B cell (primary cell): ENCODE data around the gene UNC13C. TPM values are rescaled to one million over a fixed set of nuclear protein-coding genes. Genes with fewer than 3 reads are reported as not detected.

Experiments used
- ATAC-seq: fragments of 200-7000 bp; cut with Tn5 transposase; one replicate; pipeline ENCODE4 v1.10.0; 2021; ENCODE audit warnings: low read depth, mild to moderate bottlenecking, moderate number of reproducible peaks, moderate library complexity
- CTCF ChIA-PET: fragments of 350-600 bp; sonication (Branson Sonifier 250); formaldehyde crosslinking; loops from one replicate; lab custom pipeline; 2021; ENCODE audit warnings: antibody characterized with exemption, inconsistent platforms; lab: Charles Lee
- POLR2A ChIA-PET: fragments of 350-600 bp; sonication (Branson Sonifier 250); formaldehyde crosslinking; loops from one replicate; lab custom pipeline; 2021; ENCODE audit warnings: antibody characterized with exemption; lab: Charles Lee
- DNase-seq: peaks from one replicate; pipeline ENCODE4 v3.0.0; 2013
- H2AFZ ChIP-seq: 2 replicates; pipeline ENCODE4 v1.6.1; 2012; ENCODE audit warnings: mild to moderate bottlenecking, low read depth, low read length; ENCODE audit not compliant: insufficient read depth, poor library complexity, severe bottlenecking
- H3K27ac ChIP-seq, 2 donors: 1 replicate in 1 of 2; 2 replicates in 1 of 2; pipeline ENCODE4 v1.5.1; 2012 to 2013; ENCODE audit warnings: low read length in 2 of 2, mild to moderate bottlenecking in 2 of 2, moderate library complexity in 1 of 2
- H3K27me3 ChIP-seq, 4 experiments: fragments of 200-600 bp in 1 of 4; sonication (generic) in 1 of 4; replicated peaks in 1 of 4; 1 replicate in 2 of 4; 2 replicates in 2 of 4; pipeline versions ENCODE4 v1.6.1 to v1.7.0; 2013 to 2016; ENCODE audit warnings: low read length in 3 of 4, mild to moderate bottlenecking in 2 of 4, mixed read lengths in 1 of 4, moderate library complexity in 1 of 4; ENCODE audit not compliant: insufficient read depth in 4 of 4, control insufficient read depth in 3 of 4; ENCODE audit errors: control extremely low read depth in 1 of 4
- H3K36me3 ChIP-seq, 2 experiments: replicated peaks in 1 of 2; 1 replicate in 1 of 2; 2 replicates in 1 of 2; pipeline versions ENCODE4 v1.6.1 to v1.7.1; 2013; ENCODE audit warnings: low read length in 1 of 2; ENCODE audit not compliant: insufficient read depth in 2 of 2, control insufficient read depth in 1 of 2; ENCODE audit errors: control extremely low read depth in 1 of 2, extremely low read depth in 1 of 2
- H3K4me1 ChIP-seq, 2 donors: fragments of 200-600 bp in 1 of 2; sonication (generic) in 1 of 2; 1 replicate in 1 of 2; 2 replicates in 1 of 2; pipeline versions ENCODE4 v1.5.1 to v1.6.1; 2013 to 2017; ENCODE audit warnings: low read length in 2 of 2; ENCODE audit not compliant: control insufficient read depth in 2 of 2, insufficient read depth in 2 of 2
- H3K4me2 ChIP-seq: replicated peaks from 2 replicates; pipeline ENCODE3; 2012; ENCODE audit warnings: mild to moderate bottlenecking, low read depth, low read length; ENCODE audit not compliant: poor library complexity, severe bottlenecking
- H3K4me3 ChIP-seq, 5 experiments: fragments of 200-600 bp in 1 of 5; sonication (generic) in 1 of 5; 1 replicate in 3 of 5; 2 replicates in 2 of 5; pipeline versions ENCODE4 v1.5.1 to v1.7.0; 2011 to 2016; ENCODE audit warnings: low read length in 4 of 5, mild to moderate bottlenecking in 4 of 5, low read depth in 2 of 5, control low read depth in 1 of 5, moderate library complexity in 1 of 5; ENCODE audit not compliant: insufficient read depth in 1 of 5; ENCODE audit errors: control extremely low read depth in 1 of 5, extremely low read depth in 1 of 5
- H3K79me2 ChIP-seq: fragments of 200-600 bp; sonication (generic); one replicate; pipeline ENCODE4 v1.6.0; 2016; ENCODE audit warnings: low read length; ENCODE audit not compliant: control insufficient read depth, insufficient read depth
- H3K9ac ChIP-seq: fragments of 200-600 bp; sonication (generic); 2 replicates; pipeline ENCODE4 v1.6.1; 2017; ENCODE audit warnings: mild to moderate bottlenecking, low read length, moderate library complexity
- H3K9me3 ChIP-seq, 3 donors: one replicate each; pipeline versions ENCODE4 v1.6.1 to v1.7.1; 2013; ENCODE audit warnings: low read length in 2 of 3; ENCODE audit not compliant: control insufficient read depth in 2 of 3, insufficient read depth in 1 of 3; ENCODE audit errors: control extremely low read depth in 1 of 3
- H4K20me1 ChIP-seq: 2 replicates; pipeline ENCODE4 v1.6.0; 2012; ENCODE audit warnings: mild to moderate bottlenecking, low read length; ENCODE audit not compliant: insufficient read depth, control insufficient read depth, poor library complexity, severe bottlenecking
- H3K27ac Mint-ChIP-seq: one replicate; pipeline ENCODE4 v1.8.0; 2021; ENCODE audit warnings: mixed read lengths
- H3K27me3 Mint-ChIP-seq: one replicate; pipeline ENCODE4 v1.8.0; 2021; ENCODE audit warnings: mixed read lengths
- H3K4me1 Mint-ChIP-seq: one replicate; pipeline ENCODE4 v1.8.0; 2021; ENCODE audit warnings: mixed read lengths
- H3K4me3 Mint-ChIP-seq: one replicate; pipeline ENCODE4 v1.8.0; 2021; ENCODE audit warnings: mixed read lengths
- H3K9me3 Mint-ChIP-seq: one replicate; pipeline ENCODE4 v1.8.0; 2022; ENCODE audit warnings: mixed read lengths; ENCODE audit not compliant: insufficient read depth
- CTCF ChIP-seq: fragments of 200-600 bp; IDR thresholded peaks from one replicate; pipeline ENCODE4 v1.8.0; 2022; ENCODE audit warnings: antibody characterized with exemption, mild to moderate bottlenecking
- EZH2 ChIP-seq: IDR thresholded peaks from 2 replicates; pipeline ENCODE4 v1.6.1; 2012; ENCODE audit warnings: borderline replicate concordance, low read depth, mild to moderate bottlenecking, moderate library complexity, low read length; ENCODE audit not compliant: insufficient read depth, poor library complexity, severe bottlenecking
- WGBS: methylation state at CpG from one replicate; pipeline ENCODE4 v1.1.5; 2013; ENCODE audit warnings: missing lambda C conversion rate; ENCODE audit not compliant: insufficient coverage; 5-methylcytosine and 5-hydroxymethylcytosine counted together
- intact Hi-C: fragments of 100-400 bp; cut with micrococcal nuclease; formaldehyde crosslinking; loops from one replicate; pipeline ENCODE4 v1.10.0; 2022
- polyA plus RNA-seq: library from polyadenylated mRNA; depleted of rRNA; stranded (reverse); fragments of >200 nt; gene quantifications from 2 replicates; pipeline ENCODE4 v1.2.3, GENCODE V29; 2012
- total RNA-seq, 2 donors: library from RNA; stranded (reverse); fragments of 120-200 nt in 1 of 2; gene quantifications; 1 replicate in 1 of 2; 2 replicates in 1 of 2; pipeline versions ENCODE4 v1.2.3 to v1.2.4, GENCODE V29; 2013 to 2022

The UNC13C gene
- total and polyA plus RNA-seq, 2 donors (not counting 1 experiment from before 2014, with no cell fraction given): not detected

GRCh38 chr15:54298396-54298795, 320.2 kb downstream of the UNC13C start:
- TF ChIP-seq CTCF (no peak), EZH2 (no peak)
- Histone ChIP-seq H3K4me3 (no peak overlapping the region), H3K9ac (no peak overlapping the region), H3K27me3 (no peaks in the 10 kb centered on the region), H2AFZ (no peak overlapping the region), H3K4me2 (no peak overlapping the region), H3K27ac (no peak overlapping the region), H3K36me3 (no peaks in the 10 kb centered on the region), H3K9me3 (no peaks in the 10 kb centered on the region), H4K20me1 (no peaks in the 10 kb centered on the region), H3K79me2 (no peaks in the 10 kb centered on the region), H3K4me1 (no peaks in the 10 kb centered on the region)
- Mint-ChIP-seq H3K4me3 (no peak overlapping the region), H3K27me3 (no peaks in the 10 kb centered on the region), H3K27ac (no peak overlapping the region), H3K9me3 (no peaks in the 10 kb centered on the region), H3K4me1 (no peaks in the 10 kb centered on the region)
- intact Hi-C loops: no loop called here
- DNase-seq (no peak), ATAC-seq (no peak)
- POLR2A ChIA-PET: no interaction called here
- CTCF ChIA-PET: no interaction called here
- no CpG with 5 or more reads among the region's 3 CpGs for whole genome bisulfite sequencing

- H3K27ac ChIP-seq: no peak overlapping the region
- no peaks in the 10 kb centered on the region for H4K20me1 ChIP-seq
- no peaks in the 10 kb centered on the region for H3K4me1 ChIP-seq
- no peak overlapping the region for H3K4me3 Mint-ChIP-seq
- H3K9ac ChIP-seq: no peak overlapping the region
- WGBS: 100% methylated on average over 1 of the region's 3 CpGs
- no peaks in the 10 kb centered on the region for H3K27me3 Mint-ChIP-seq
- peaks cover 2% of the 10 kb centered on the region for H3K9me3 Mint-ChIP-seq
- no peak overlapping the region for H3K27ac Mint-ChIP-seq
- no peaks in the 10 kb centered on the region for H3K4me1 Mint-ChIP-seq
- no peaks in the 10 kb centered on the region for H3K27me3 ChIP-seq
- no peak for ATAC-seq
- no peak for DNase-seq
- no peak overlapping the region for H2AFZ ChIP-seq
- no peak overlapping the region for H3K4me2 ChIP-seq
- intact Hi-C loops: no loop called here
- no peaks in the 10 kb centered on the region for H3K36me3 ChIP-seq
- no peaks in the 10 kb centered on the region for H3K79me2 ChIP-seq
- no peak overlapping the region for H3K4me3 ChIP-seq
- H3K9me3 ChIP-seq: no peaks in the 10 kb centered on the region
- CTCF ChIA-PET: no interaction called here
- POLR2A ChIA-PET: no interaction called here
- no peak for TF ChIP-seq CTCF
- no peak for TF ChIP-seq EZH2
These were observed 326.1 kb downstream of the UNC13C start for GRCh38 chr15:54304321-54304720.
